K562 (cell line): ENCODE results near the gene B3GALT4. TPM values are rescaled to one million over a fixed set of nuclear protein-coding genes. Genes with fewer than 3 reads are reported as not detected.

Source experiments
- CBX8 ChIP-seq: fragments of 200-600 bp; sonication (generic); IDR thresholded peaks from 2 replicates; pipeline ENCODE4 v1.6.1; 2012; ENCODE audit warnings: borderline replicate concordance, mixed run types, low read depth, mild to moderate bottlenecking, moderate library complexity, mixed read lengths, low read length, control low read depth, inconsistent platforms; ENCODE audit not compliant: poor library complexity, severe bottlenecking; ENCODE audit errors: extremely low read depth
- CHD2 ChIP-seq: IDR thresholded peaks from 2 replicates; pipeline ENCODE4 v1.6.1; 2011; ENCODE audit warnings: low read depth, low read length
- CTCFL ChIP-seq: IDR thresholded peaks from 2 replicates; pipeline ENCODE4 v1.6.1; 2011; ENCODE audit warnings: borderline replicate concordance, low read depth, mild to moderate bottlenecking, moderate library complexity, low read length; ENCODE audit not compliant: insufficient read depth, poor library complexity, severe bottlenecking
- E2F4 ChIP-seq: sonication (generic); formaldehyde crosslinking; IDR thresholded peaks from 2 replicates; pipeline ENCODE4 v1.8.0; 2022; ENCODE audit warnings: mild to moderate bottlenecking, low read depth, missing genetic modification reagents
- MGA ChIP-seq: fragments of 450-650 bp; IDR thresholded peaks from 2 replicates; pipeline ENCODE4 v1.6.1; 2016; ENCODE audit warnings: mild to moderate bottlenecking, moderate library complexity
- PRMT5 ChIP-seq: sonication (generic); formaldehyde crosslinking; IDR thresholded peaks from 2 replicates; pipeline ENCODE4 v1.5.0; 2020; ENCODE audit warnings: missing genetic modification reagents
- RAD21 ChIP-seq, 2 experiments: fragments of 250-450 bp in 1 of 2; fragments of 450-650 bp in 1 of 2; sonication (Bioruptor Pico) in 1 of 2; formaldehyde crosslinking in 1 of 2; IDR thresholded peaks in 1 of 2; conservative IDR thresholded peaks in 1 of 2; 2 replicates each; pipeline versions ENCODE4 v1.4.0 to v1.8.0; 2020 to 2022; ENCODE audit warnings: mild to moderate bottlenecking in 2 of 2, moderate library complexity in 1 of 2
- SMARCE1 ChIP-seq: fragments of 450-650 bp; IDR thresholded peaks from 2 replicates; pipeline ENCODE4 v1.7.1; 2016; ENCODE audit warnings: mild to moderate bottlenecking
- TAF7 ChIP-seq: fragments of 450-650 bp; IDR thresholded peaks from 2 replicates; pipeline ENCODE4 v1.6.1; 2016; ENCODE audit warnings: missing genetic modification characterization, missing compliant biosample characterization
- TEAD2 ChIP-seq: fragments of 450-650 bp; IDR thresholded peaks from 2 replicates; pipeline ENCODE4 v1.6.1; 2016; ENCODE audit warnings: missing genetic modification characterization, control low read depth, missing compliant biosample characterization
- USF1 ChIP-seq: sonication (generic); formaldehyde crosslinking; IDR thresholded peaks from 2 replicates; pipeline ENCODE4 v1.9.0; 2022; ENCODE audit warnings: mild to moderate bottlenecking, missing genetic modification reagents
- polyA plus RNA-seq, 8 experiments: library from polyadenylated mRNA; depleted of rRNA in 4 of 8; stranded (reverse) in 5 of 8; unstranded in 3 of 8; fragments of >200 nt; fragmentation: Nextera tagmentation in 2 of 8; fragmentation: Illumina TruSeq in 1 of 8; extraction: Ambion mirVana in 2 of 8; extraction: Trizol in 1 of 8; gene quantifications; 2 replicates each; pipeline versions ENCODE4 v1.2.1 to v1.2.3, GENCODE V29; 2011 to 2014; ENCODE audit warnings: inconsistent platforms in 1 of 8, missing spikeins in 1 of 8
- total RNA-seq, 7 experiments: library from RNA; depleted of rRNA in 6 of 7; stranded (reverse); fragments of >200 nt in 6 of 7; fragmentation: Illumina TruSeq in 2 of 7; extraction: Trizol in 2 of 7; gene quantifications; 2 replicates each; pipeline versions ENCODE4 v1.2.1 to v1.2.3, GENCODE V29; 2011 to 2021; ENCODE audit warnings: low replicate concordance in 1 of 7

Gene B3GALT4
- total and polyA plus RNA-seq, 9 of the 15 experiments (the other 6 are each of a cell fraction or from before 2014, with no cell fraction given) = 0.11 to 1.3 (median 0.53) TPM; not detected in 1

DNA sequence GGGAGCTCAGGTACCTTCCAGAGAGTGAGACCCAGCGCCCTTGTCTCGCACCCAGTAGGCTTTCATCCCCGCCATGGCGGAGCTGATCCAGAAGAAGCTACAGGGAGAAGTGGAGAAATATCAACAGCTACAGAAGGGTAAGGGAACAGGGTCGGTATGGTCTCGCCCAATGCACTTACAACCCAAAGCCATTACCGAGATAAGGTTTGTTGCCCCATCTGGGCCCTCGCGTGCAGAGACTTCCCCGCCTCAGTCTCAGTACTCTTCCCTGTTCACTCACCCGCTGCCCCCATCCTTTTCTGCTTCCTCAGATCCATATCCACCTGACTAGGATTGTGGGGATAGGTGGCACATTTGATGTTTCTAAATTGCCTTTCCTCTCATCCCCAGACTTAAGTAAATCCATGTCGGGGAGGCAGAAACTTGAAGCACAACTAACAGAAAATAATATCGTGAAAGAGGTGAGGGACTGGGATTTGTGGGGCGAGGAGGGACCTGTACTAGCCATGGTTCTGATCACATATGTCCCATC, 12.9 kb downstream of the B3GALT4 start (continued):
- TF ChIP-seq CTCFL (no peak), TAF7 (tag) (0 out of 2 replicates have a peak, but pooled peaks have one; percentile 8), CHD2 (no peak), TEAD2 (no peak), CBX8 (no peak), SMARCE1 (no peak), PRMT5 (CRISPR knock-in tag) (no peak), E2F4 (CRISPR knock-in tag) (no peak), MGA (no peak), RAD21 (CRISPR knock-in tag; conservative IDR thresholded peaks at IDR 0.05 in 1 of 2, IDR thresholded peaks at IDR 0.05 in 1 of 2) (0 out of 4 replicates have a peak, but pooled peaks of 1 of the 2 experiments have one; percentile 6), USF1 (CRISPR knock-in tag) (peak; percentile 19; the same call in 1 of the 2 replicates)
